ENCODE measurements around the gene CROCC2.

CROCC2 gene

DNA sequence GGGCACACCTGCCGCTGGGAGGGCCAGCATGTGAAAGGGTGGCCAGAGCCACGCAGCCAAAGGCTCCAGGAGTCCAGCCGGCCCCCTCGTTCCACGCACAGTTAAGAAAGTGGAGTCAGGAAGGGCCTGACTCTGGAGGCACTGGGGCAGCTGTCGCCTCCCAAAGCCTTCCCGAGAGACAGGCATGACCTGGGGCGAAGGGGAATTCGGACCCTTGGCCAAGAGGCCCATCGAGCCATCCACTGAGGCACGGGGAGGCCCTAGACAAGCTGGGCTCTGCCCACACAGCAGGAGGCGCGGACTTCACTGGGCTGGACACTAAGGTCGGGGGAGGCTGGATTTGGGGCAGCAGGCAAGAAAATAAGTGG, 53.8 kb downstream of the CROCC2 start:
- no peak for DNase-seq

- no peak for DNase-seq
Observed at GRCh38 chr2:240960309-240960970, 54.3 kb downstream of the CROCC2 start.

- DNase-seq = no peak
Observed at GRCh38 chr2:240960971-240961876, 55.1 kb downstream of the CROCC2 start.

DNA sequence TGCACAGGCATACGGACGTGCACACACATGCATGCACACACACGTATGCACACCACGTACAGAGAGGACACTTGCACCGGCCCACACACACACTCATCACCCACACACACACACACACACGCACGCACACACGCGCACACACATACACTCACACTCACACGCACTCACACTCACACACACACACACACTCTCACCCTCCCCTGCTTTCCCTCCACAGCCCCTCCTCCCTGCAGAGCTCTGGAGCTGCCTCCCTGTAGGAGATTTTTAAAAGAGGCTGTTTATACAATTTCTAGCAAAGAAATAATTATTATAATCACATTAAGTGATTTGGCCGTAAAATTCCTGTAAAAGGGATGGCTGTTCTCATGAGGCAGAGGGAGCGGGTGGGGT, 55.8 kb downstream of the CROCC2 start:
- DNase-seq = no peak

DNA sequence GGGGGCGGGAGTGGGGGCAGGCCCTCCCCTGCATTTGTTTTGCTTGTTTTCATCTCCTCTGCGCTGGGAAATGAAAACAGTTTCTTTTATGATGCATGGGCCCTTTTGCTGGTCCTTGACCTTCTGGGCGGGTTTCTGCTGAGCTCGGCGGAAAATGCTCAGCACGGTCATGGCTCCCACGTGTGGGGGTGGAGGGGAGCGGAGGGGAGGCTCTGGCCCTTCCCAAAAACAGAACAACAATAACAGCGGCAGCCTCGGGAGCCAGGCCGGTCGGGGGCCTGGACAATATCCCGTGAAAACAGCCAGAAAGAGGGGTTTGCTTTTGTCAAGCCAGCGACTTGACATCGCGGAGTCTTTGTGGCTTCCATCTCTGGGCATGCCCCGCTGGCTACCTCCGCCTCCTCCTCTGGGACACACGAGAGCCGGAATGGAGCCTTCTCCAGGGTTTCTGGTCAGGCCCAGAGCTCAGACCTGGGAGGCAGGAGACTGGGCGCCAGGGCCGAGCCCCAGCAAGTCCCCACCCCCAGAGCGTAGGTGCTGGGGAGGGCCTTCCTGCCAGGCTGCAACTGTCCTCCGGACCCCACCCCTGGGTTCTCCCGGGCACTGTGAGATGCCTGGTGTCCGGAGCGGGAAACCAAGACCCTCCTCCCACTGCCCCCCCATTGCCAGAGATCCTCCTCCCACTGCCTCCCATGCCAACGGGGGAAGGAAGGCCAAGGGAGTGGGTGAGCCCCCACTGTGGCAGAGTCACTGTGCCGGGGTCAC, 56.3 kb downstream of the CROCC2 start:
- DNase-seq = no peak

DNA sequence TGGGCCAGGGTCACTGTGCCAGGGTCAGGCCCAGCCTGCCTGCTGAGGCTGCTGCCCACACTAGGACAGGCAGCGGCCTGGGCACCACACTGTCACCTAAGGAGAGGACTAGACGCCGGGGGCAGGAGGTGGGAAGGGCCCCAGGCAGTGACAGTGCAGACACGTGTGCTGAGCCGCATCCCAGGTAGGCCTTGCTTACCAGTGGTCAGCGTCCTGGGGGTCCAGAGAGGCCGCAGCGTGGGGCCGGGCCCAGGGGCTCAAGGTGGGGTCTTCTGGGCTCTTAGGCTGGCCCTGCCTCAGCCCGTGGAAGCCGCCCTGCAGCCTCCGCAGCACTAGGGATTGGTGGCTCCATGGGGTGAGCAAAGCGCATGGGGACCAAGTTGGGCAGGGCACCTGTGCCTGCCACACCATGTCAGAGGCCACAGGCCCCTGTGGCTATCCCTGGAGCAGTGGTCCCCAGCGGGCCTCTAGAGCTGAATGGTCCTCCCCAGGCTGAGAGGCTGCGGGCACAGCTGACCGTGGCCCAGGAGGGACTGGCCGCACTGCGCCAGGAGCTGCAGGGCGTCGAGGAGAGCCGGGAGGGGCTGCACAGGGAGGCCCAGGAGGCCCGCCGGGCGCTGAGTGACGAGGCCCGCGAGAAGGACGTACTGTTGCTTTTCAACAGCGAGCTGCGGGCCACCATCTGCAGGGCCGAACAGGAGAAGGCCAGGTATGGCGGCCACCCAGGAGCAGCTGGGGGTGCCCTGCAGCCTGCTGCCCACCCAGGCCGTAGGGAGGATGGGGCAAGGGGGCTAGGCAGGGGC, 57.1 kb downstream of the CROCC2 start:
- DNase-seq = no peak

- no peak for DNase-seq
Observed at GRCh38 chr2:240963868-240964703, 58.0 kb downstream of the CROCC2 start.

- no peak for DNase-seq
Observed at GRCh38 chr2:240964704-240965295, 58.7 kb downstream of the CROCC2 start.

DNA sequence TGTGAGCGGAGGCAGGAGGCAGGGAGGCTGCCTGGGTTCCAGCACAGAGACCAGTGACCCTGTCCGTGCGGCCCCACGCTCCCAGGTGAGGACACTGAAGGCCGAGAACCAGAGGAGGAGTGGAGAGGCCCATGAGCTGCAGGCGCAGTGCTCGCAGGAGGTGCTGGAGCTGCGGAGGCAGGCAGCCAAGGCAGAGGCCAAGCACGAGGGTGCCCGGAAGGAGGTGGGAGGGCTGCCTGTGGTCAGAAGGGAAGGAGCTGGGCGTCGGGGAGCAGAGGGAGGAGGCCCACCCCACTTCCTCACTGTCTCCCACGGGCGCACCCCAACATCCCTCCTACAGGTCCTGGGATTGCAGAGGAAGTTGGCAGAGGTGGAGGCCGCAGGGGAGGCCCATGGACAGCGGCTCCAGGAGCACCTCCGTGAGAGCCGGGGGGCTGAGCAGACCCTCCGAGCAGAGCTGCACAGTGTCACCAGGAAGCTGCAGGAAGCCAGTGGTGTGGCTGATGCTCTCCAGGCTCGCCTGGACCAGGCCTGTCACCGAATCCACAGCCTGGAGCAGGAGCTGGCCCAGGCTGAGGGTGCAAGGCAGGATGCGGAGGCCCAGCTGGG, 59.3 kb downstream of the CROCC2 start:
- no peak for DNase-seq

GRCh38 chr2:240965905-240966456, 59.8 kb downstream of the CROCC2 start:
- no peak for DNase-seq

- no peak for DNase-seq
Observed at GRCh38 chr2:240966457-240966905, 60.3 kb downstream of the CROCC2 start.

- no peak for DNase-seq
Observed at GRCh38 chr2:240966906-240967680, 61.0 kb downstream of the CROCC2 start.

DNA sequence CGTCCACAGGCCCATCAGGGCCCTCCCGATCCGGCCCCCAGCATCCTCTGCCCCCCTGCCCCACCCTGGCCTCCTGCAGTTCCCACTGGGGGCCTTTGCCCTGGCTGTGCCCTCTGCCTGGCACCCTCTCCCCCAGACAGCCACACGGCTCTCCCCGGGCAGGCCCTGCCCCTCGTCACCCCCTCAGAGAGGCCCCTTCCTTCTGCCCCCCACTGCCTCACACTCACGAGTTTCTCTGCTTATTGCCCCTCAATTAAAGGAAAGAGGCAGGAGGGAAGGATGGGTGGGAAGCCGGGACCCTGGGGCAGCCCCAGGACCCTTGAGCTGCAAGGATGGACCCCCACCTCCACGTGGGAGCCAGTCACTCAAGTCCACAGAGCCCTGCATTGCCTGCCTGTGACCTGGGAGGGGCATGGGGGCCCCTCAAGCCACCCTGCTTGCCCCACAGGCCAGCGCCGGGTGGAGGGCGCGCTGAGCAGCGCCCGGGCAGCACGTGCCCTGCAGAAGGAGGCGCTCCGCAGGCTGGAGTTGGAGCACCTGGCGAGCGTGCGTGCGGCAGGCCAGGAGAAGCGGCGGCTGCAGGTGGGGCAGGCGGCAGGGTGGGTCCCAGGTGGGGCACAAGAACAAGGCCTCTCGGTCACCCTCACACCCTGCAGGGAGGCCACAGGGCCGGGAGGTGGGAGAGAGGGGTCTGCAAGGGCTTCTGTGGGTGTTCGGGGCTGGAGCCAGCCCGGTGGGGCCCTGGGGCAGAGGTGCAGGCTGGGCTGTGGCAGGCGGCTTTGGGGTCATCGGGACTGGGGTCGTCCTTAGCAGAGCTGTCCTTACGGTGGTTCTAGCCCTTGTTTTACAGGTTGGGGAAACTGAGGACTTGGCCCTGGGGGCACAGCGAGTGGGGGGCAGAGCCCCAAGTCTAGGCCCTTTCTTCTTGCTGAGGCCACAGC, 61.8 kb downstream of the CROCC2 start:
- DNase-seq = no peak

DNA sequence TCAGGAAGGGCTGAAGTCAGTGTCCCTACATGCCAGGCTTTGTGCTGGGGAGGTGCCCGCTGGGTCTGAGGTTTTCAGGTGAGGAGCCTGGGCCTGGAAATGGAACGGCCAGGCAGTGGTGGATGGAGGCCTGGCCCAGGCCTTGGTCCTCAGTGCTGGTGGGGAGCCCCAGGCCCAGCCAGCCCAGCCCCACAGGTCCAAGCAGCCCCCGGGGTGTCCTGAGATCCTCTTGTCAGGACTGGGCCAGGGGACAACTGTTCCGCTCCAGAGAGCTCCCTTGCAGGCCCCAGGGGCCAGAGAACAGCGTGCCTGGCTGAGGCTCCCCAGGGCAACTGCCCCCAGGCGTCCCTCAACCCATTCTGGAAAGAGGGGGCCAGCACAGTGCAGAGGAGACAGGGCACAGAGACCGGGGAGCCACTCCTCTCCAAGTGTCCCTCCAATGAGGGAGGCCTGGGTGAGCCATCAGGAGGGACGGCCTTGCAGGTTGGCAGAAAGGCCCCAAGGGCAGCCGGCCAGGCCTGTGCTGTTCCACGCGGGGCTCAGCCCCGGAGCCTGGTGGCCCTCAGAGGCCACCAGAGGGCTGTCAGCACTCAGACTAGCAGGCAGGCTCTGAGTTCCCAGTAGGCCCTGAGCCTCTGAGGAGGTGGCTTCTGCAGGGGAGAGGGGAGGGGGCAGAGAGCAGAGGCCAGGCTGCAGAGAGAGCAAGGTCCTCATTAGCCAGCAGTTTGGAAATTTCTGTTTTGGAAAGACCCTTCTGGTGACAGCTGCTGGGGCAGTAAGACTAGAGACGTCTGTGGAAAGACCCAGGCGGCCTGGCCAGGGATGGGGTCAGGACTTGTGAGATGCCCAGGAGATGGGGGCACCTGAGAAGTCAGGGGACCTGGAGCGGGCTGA, 62.8 kb downstream of the CROCC2 start:
- DNase-seq = no peak

- DNase-seq = no peak
Observed at GRCh38 chr2:240970104-240970503, 64.0 kb downstream of the CROCC2 start.

DNA sequence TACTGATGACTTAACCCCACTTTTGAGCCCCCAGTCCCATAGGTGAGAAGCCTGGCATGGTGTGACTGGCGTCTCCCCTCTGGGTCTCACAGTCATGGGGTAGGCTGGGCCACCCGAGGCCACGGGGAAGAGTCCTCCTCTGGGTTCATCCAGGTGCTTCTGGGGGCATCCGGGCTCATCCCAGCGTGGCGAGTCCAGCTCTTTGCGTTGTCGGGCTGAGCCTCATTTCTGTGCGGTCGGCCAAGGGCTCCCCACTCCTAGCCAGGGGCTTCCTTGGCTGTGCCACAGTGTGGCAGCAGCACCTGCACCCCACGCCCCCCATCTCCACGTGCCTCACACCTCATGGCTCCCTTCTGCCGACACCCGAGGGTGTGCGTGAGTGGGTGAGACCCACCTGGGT, 64.7 kb downstream of the CROCC2 start:
- DNase-seq = no peak

DNA sequence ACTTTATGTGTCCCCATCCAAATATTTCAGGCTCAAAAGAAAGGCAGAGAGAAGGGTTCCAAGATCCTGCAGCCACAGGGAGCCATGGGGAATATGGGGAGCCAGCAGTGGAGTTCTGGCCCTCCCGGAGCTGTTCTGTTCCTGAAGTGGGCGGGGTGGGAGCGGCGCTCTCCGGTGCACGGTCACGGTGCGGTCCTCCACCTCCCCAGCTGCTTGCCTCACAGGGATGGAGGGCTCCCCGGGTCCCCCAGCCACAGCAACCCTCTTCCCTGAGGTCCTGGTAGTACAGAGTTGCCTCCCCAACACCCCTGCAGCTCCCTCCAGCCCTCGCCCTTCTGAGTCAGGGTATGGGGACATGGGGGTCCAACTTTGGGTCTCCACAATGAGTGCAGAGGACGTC, 66.1 kb downstream of the CROCC2 start:
- no peak for DNase-seq

Data from CD4-positive, alpha-beta T cell treated with Interferon gamma for 1 hour (primary cell).